ENCODE results near the gene DGKG.

- TF ChIP-seq HMBOX1 (IDR thresholded peaks at IDR 0.05) (no peak), EZH2 (IDR thresholded peaks at IDR 0.05; ENCODE audit: borderline replicate concordance, low read depth, low read length) (no peak), CTCF (IDR thresholded peaks at IDR 0.05 in 2 of 3, conservative IDR thresholded peaks at IDR 0.05 in 1 of 3; ENCODE audit: insufficient read depth in 2 of 3, low read depth in 1 of 3, low read length in 3 of 3) (no peak), SP1 (CRISPR knock-in tag; IDR thresholded peaks at IDR 0.05) (no peak), KLF10 (CRISPR knock-in tag; IDR thresholded peaks at IDR 0.05) (no peak), FOXJ3 (CRISPR knock-in tag; IDR thresholded peaks at IDR 0.05) (no peak), CREB3 (tag; conservative IDR thresholded peaks at IDR 0.05; ENCODE audit: low read depth) (no peak), HMG20B (CRISPR knock-in tag; IDR thresholded peaks at IDR 0.05) (no peak), NEUROD1 (IDR thresholded peaks at IDR 0.05; ENCODE audit: borderline replicate concordance, low read depth, low read length, partially characterized antibody) (no peak), ZNF280A (IDR thresholded peaks at IDR 0.05; ENCODE audit: low read depth, partially characterized antibody) (no peak), POLR3A (IDR thresholded peaks at IDR 0.05; ENCODE audit: borderline replicate concordance, extremely low read depth, insufficient read depth, insufficient read length) (no peak)
These were observed 167.6 kb downstream of the DGKG start for GRCh38 chr3:186194451-186194811.
